Lung (tissue), 12 donors: ENCODE results near the gene CEBPA. TPM values are rescaled to one million over a fixed set of nuclear protein-coding genes. Genes with fewer than 3 reads are reported as not detected.

ENCODE experiments used
- ATAC-seq: fragments of 200-7000 bp; cut with Tn5 transposase; one replicate; pipeline ENCODE4 v1.9.1; 2020; ENCODE audit warnings: moderate number of reproducible peaks; ENCODE audit not compliant: insufficient read depth, low FRiP score
- DNase-seq, 3 donors: peaks; one replicate each; pipeline ENCODE4 v3.0.0-alpha.2; 2013 to 2017
- H3K27ac ChIP-seq, 2 donors: one replicate each; pipeline ENCODE4 v1.5.1; 2013; ENCODE audit warnings: mild to moderate bottlenecking in 2 of 2, moderate library complexity in 2 of 2, control low read depth in 1 of 2, inconsistent platforms in 1 of 2, low read depth in 1 of 2, low read length in 1 of 2
- H3K27me3 ChIP-seq, 3 donors: one replicate each; pipeline ENCODE4 v1.5.1; 2013; ENCODE audit warnings: low read length in 2 of 3; ENCODE audit not compliant: control insufficient read depth in 3 of 3, insufficient read depth in 3 of 3
- H3K36me3 ChIP-seq, 4 donors: one replicate each; pipeline ENCODE4 v1.5.1; 2013; ENCODE audit warnings: low read length in 4 of 4, mild to moderate bottlenecking in 1 of 4, moderate library complexity in 1 of 4; ENCODE audit not compliant: control insufficient read depth in 4 of 4, insufficient read depth in 4 of 4
- H3K4me1 ChIP-seq, 5 donors: one replicate each; pipeline ENCODE4 v1.5.1; 2013; ENCODE audit warnings: low read length in 5 of 5, mild to moderate bottlenecking in 2 of 5, moderate library complexity in 1 of 5; ENCODE audit not compliant: control insufficient read depth in 5 of 5, insufficient read depth in 5 of 5
- H3K4me3 ChIP-seq: one replicate; pipeline ENCODE4 v1.5.1; 2013; ENCODE audit warnings: mild to moderate bottlenecking, control low read depth, moderate library complexity
- H3K9ac ChIP-seq, 2 donors: one replicate each; pipeline ENCODE4 v1.5.1; 2013; ENCODE audit warnings: low read length in 2 of 2, control low read depth in 1 of 2; ENCODE audit not compliant: insufficient read depth in 1 of 2
- H3K9me3 ChIP-seq, 4 donors: one replicate each; pipeline ENCODE4 v1.5.1; 2013; ENCODE audit warnings: low read length in 3 of 4, mild to moderate bottlenecking in 1 of 4, moderate library complexity in 1 of 4; ENCODE audit not compliant: control insufficient read depth in 4 of 4, insufficient read depth in 3 of 4
- CTCF ChIP-seq: IDR thresholded peaks from 2 replicates; pipeline ENCODE4 v1.5.1; 2012; ENCODE audit warnings: mild to moderate bottlenecking; ENCODE audit errors: control extremely low read depth, extremely low read depth
- WGBS, 2 donors: extraction: QIAGEN DNeasy Blood & Tissue Kit; methylation state at CpG; one replicate each; pipeline ENCODE4 v1.1.7; 2013; 5-methylcytosine and 5-hydroxymethylcytosine counted together
- polyA plus RNA-seq, 2 donors: library from polyadenylated mRNA; stranded (reverse); fragments of 200-250 nt; gene quantifications; one replicate each; pipeline ENCODE4 v1.2.1, GENCODE V29; 2013
- total RNA-seq, 2 donors: library from RNA; depleted of rRNA in 1 of 2; stranded (reverse); fragments of >200 nt in 1 of 2; gene quantifications; one replicate each; pipeline ENCODE4 v1.2.1, GENCODE V29; 2014 to 2021
- donor health status: control.
- donor health status: control.
- donor health status: Bipolar disorder and iron deficiency.
- donor health status: healthy.
- donor health status: DM: yes; HTN: yes; CAD: no.

Gene CEBPA
- total and polyA plus RNA-seq, 4 donors, result 20.4 to 93.8 (median 61.2) TPM

- 1% methylated on average over 18 to 41 of the region's 41 CpGs for WGBS, 2 donors
- Histone ChIP-seq H3K27ac (peak overlapping the region in 1 of 2 donors; percentile 80), H3K9me3 (no peaks in the 10 kb centered on the region), H3K4me3 (peak overlapping the region; percentile 68), H3K36me3 (no peaks in the 10 kb centered on the region), H3K9ac (no peak overlapping the region), H3K4me1 (peaks cover 0 to 46% (median 18%) of the 10 kb centered on the region in 5 donors), H3K27me3 (peaks cover 0 to 13% (median 5%) of the 10 kb centered on the region in 3 donors)
- ATAC-seq, result no peak
- no peak for DNase-seq
- TF ChIP-seq CTCF, result no peak
These were observed 497 bp downstream of the CEBPA start for GRCh38 chr19:33301900-33302174.

GRCh38 chr19:33301144-33301899 lies 1.0 kb downstream of the CEBPA start:
- no peak overlapping the region for H3K9ac ChIP-seq
- peak overlapping the region; percentile 68 for H3K4me3 ChIP-seq
- peak overlapping the region in 1 of 2 donors; percentile 80 for H3K27ac ChIP-seq
- no peak for TF ChIP-seq CTCF
- WGBS, 2 donors, result 1 to 2% methylated on average over 77 to 91 of the region's 91 CpGs
- H3K9me3 ChIP-seq, result no peaks in the 10 kb centered on the region
- ATAC-seq (no peak), DNase-seq (no peak)
- H3K36me3 ChIP-seq, result no peaks in the 10 kb centered on the region
- H3K27me3 ChIP-seq, result peaks cover 0 to 13% (median 5%) of the 10 kb centered on the region in 3 donors
- peaks cover 0 to 46% (median 18%) of the 10 kb centered on the region in 5 donors for H3K4me1 ChIP-seq

GRCh38 chr19:33300894-33301143 lies 1.5 kb downstream of the CEBPA start:
- Histone ChIP-seq H3K4me3 (peak overlapping the region; percentile 68), H3K4me1 (peaks cover 0 to 46% (median 18%) of the 10 kb centered on the region in 5 donors), H3K9me3 (no peaks in the 10 kb centered on the region), H3K27ac (peak overlapping the region in 1 of 2 donors; percentile 80), H3K27me3 (peaks cover 0 to 13% (median 5%) of the 10 kb centered on the region in 3 donors), H3K9ac (no peak overlapping the region), H3K36me3 (no peaks in the 10 kb centered on the region)
- DNase-seq (peak in 1 of 3 donors; percentile 18), ATAC-seq (no peak)
- WGBS, 2 donors, result 2 to 6% methylated on average over 7 of the region's 7 CpGs
- TF ChIP-seq CTCF, result no peak
